ENCODE data around the gene EDA.

The EDA gene

GRCh38 chrX:70082723-70083122, 466.8 kb downstream of the EDA start:
- DNase-seq = no peak

GRCh38 chrX:70084592-70085240, 468.8 kb downstream of the EDA start:
- DNase-seq = no peak

- no peak for DNase-seq
Measured at GRCh38 chrX:70087857-70088630, 472.1 kb downstream of the EDA start.

GRCh38 chrX:70088751-70089150, 472.8 kb downstream of the EDA start:
- no peak for DNase-seq
